Stomach (tissue), 9 donors: ENCODE measurements around the gene THBS3. TPM values are rescaled to one million over a fixed set of nuclear protein-coding genes. Genes with fewer than 3 reads are reported as not detected.

Source experiments
- DNase-seq, 2 donors: peaks; one replicate each; pipeline versions ENCODE4 v3.0.0 to v3.0.0-alpha.2; 2013 to 2019
- H3K27ac ChIP-seq, 5 donors: fragments of 200-600 bp in 4 of 5; sonication (generic) in 4 of 5; one replicate each; pipeline ENCODE4 v1.5.1; 2013 to 2019; ENCODE audit warnings: mild to moderate bottlenecking in 1 of 5, moderate library complexity in 1 of 5
- H3K27me3 ChIP-seq, 3 donors: fragments of 200-600 bp; sonication (generic); one replicate each; pipeline ENCODE4 v1.5.1; 2017 to 2019; ENCODE audit warnings: mixed run types in 1 of 3
- H3K36me3 ChIP-seq, 4 donors: fragments of 200-600 bp; sonication (generic); 1 replicate in 3 of 4; 2 replicates in 1 of 4; pipeline ENCODE4 v1.5.1; 2016 to 2019
- H3K4me1 ChIP-seq, 4 donors: fragments of 200-600 bp; sonication (generic); one replicate each; pipeline ENCODE4 v1.5.1; 2016 to 2019
- H3K4me3 ChIP-seq, 4 donors: fragments of 200-600 bp; sonication (generic) in 3 of 4; one replicate each; pipeline ENCODE4 v1.5.1; 2016 to 2019; ENCODE audit warnings: mild to moderate bottlenecking in 1 of 4
- H3K9me3 ChIP-seq, 4 donors: fragments of 200-600 bp; sonication (generic); one replicate each; pipeline ENCODE4 v1.5.1; 2016 to 2019
- EP300 ChIP-seq: sonication (generic); formaldehyde crosslinking; IDR thresholded peaks from one replicate; pipeline ENCODE4 v1.6.1; 2017; ENCODE audit warnings: antibody characterized with exemption
- POLR2A ChIP-seq, 4 donors: fragments of 450-650 bp; IDR thresholded peaks; one replicate each; pipeline ENCODE4 v1.6.1; 2016; ENCODE audit warnings: antibody characterized with exemption in 4 of 4, control low read depth in 2 of 4, mild to moderate bottlenecking in 1 of 4, moderate library complexity in 1 of 4
- POLR2AphosphoS5 ChIP-seq, 3 donors: sonication (generic); formaldehyde crosslinking; IDR thresholded peaks; one replicate each; pipeline ENCODE4 v1.6.1; 2016; ENCODE audit warnings: antibody characterized with exemption in 3 of 3
- WGBS, 5 donors: extraction: QIAGEN DNeasy Blood & Tissue Kit in 3 of 5; methylation state at CpG; one replicate each; pipeline versions ENCODE4 v1.1.5 to v1.1.7; 2013 to 2018; 5-methylcytosine and 5-hydroxymethylcytosine counted together
- intact Hi-C: fragments of 100-400 bp; cut with DNase I; formaldehyde crosslinking; loops from one replicate; pipeline ENCODE4 v1.15.1; 2023; ENCODE audit warnings: low total_unique reads
- polyA plus RNA-seq, 3 donors: library from polyadenylated mRNA; stranded (reverse); fragments of 200-250 nt; gene quantifications; one replicate each; pipeline ENCODE4 v1.2.3, GENCODE V29; 2013
- total RNA-seq, 5 donors: library from RNA; depleted of rRNA; stranded (reverse); fragments of >200 nt; gene quantifications; one replicate each; pipeline versions ENCODE4 v1.1.0 to v1.2.3, GENCODE V29; 2014 to 2016
- TF ChIP-seq, protein P1 (sequence below), 7 experiments: fragments of 450-650 bp in 4 of 7; fragments of 200-600 bp in 3 of 7; sonication (generic) in 3 of 7; IDR thresholded peaks; one replicate each; pipeline ENCODE4 v1.5.1; 2016 to 2019; ENCODE audit warnings: antibody characterized with exemption in 7 of 7, control low read depth in 2 of 7, mild to moderate bottlenecking in 1 of 7
- donor health status: healthy with polysubstance abuse.
- donor health status: Bipolar disorder and iron deficiency.
- donor health status: healthy.

The THBS3 gene
- total and polyA plus RNA-seq, 8 donors = 11.0 to 65.9 (median 23.2) TPM

DNA sequence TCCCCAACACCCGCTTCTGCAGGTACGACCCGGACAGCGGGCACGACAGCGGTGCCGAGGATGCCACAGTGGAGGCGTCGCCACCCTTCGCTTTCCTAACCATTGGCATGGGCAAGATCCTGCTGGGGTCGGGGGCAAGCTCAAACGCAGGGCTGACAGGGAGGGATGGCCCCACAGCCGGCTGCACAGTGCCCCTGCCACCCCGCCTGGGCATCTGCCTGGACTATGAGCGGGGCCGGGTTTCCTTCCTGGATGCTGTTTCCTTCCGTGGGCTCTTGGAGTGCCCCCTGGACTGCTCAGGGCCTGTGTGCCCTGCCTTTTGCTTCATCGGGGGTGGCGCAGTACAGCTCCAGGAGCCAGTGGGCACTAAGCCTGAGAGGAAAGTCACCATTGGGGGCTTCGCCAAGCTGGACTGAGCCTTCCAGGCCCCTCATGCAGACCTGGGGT lies 23.9 kb downstream of the THBS3 start:
- intact Hi-C loops = no loop called here
- H3K27me3 ChIP-seq = no peaks in the 10 kb centered on the region
- peaks cover 0 to 16% (median 0%) of the 10 kb centered on the region in 4 donors for H3K36me3 ChIP-seq
- no peak for TF ChIP-seq POLR2A (IDR thresholded peaks at IDR 0.05)
- peak in 2 of 3 donors; percentile 10 to 74 for TF ChIP-seq POLR2AphosphoS5 (IDR thresholded peaks at IDR 0.05)
- no peak overlapping the region for H3K4me3 ChIP-seq
- DNase-seq = no peak
- peak overlapping the region; percentile 72 to 90 (median 79) for H3K27ac ChIP-seq
- WGBS, 5 donors = 85 to 90% (median 87%) methylated on average over 18 to 20 of the region's 20 CpGs
- H3K4me1 ChIP-seq = peaks cover 30 to 75% (median 57%) of the 10 kb centered on the region in 4 donors
- no peaks in the 10 kb centered on the region for H3K9me3 ChIP-seq

DNA sequence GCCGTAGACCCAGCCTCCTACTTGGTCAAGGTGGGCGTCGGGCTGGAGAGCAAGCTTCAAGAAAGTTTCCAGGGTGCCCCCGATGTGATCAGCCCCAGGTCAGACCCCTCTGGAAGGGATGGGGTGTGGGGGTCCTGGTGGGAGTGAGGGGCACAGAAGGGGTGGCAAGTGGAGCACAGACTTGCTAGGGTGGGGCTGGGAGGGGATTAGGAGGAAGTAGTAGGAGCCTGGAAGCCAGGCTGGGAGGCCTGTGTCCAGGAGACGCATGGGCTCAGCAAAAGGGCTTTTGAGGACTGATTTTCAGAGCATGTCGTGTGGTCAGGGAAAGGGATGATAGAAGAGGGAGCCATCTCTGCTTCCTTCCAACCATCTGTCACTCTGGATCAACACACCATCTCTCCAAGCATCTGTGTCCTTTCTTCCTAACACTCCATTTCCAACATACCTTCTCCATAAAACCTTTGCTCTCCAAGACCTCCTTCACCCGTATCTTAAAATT lies 25.6 kb downstream of the THBS3 start:
- TF ChIP-seq EP300 (no peak), POLR2AphosphoS5 (IDR thresholded peaks at IDR 0.05) (no peak), POLR2A (IDR thresholded peaks at IDR 0.05) (no peak)
- TF ChIP-seq, protein P1, sequence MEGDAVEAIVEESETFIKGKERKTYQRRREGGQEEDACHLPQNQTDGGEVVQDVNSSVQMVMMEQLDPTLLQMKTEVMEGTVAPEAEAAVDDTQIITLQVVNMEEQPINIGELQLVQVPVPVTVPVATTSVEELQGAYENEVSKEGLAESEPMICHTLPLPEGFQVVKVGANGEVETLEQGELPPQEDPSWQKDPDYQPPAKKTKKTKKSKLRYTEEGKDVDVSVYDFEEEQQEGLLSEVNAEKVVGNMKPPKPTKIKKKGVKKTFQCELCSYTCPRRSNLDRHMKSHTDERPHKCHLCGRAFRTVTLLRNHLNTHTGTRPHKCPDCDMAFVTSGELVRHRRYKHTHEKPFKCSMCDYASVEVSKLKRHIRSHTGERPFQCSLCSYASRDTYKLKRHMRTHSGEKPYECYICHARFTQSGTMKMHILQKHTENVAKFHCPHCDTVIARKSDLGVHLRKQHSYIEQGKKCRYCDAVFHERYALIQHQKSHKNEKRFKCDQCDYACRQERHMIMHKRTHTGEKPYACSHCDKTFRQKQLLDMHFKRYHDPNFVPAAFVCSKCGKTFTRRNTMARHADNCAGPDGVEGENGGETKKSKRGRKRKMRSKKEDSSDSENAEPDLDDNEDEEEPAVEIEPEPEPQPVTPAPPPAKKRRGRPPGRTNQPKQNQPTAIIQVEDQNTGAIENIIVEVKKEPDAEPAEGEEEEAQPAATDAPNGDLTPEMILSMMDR (IDR thresholded peaks at IDR 0.05) = no peak
- WGBS, 5 donors = 61 to 79% (median 63%) methylated on average over 5 to 7 of the region's 7 CpGs
- Histone ChIP-seq H3K9me3 (no peaks in the 10 kb centered on the region), H3K4me3 (no peak overlapping the region), H3K27me3 (no peaks in the 10 kb centered on the region), H3K36me3 (peaks cover 0 to 16% (median 0%) of the 10 kb centered on the region in 4 donors), H3K27ac (peak overlapping the region; percentile 47 to 96 (median 70)), H3K4me1 (peaks cover 35 to 81% (median 68%) of the 10 kb centered on the region in 4 donors)
- intact Hi-C loops = no loop called here
- no peak for DNase-seq

- intact Hi-C loops = no loop called here
- H3K9me3 ChIP-seq = no peaks in the 10 kb centered on the region
- H3K27ac ChIP-seq = peak overlapping the region; percentile 47 to 96 (median 70)
- TF ChIP-seq, protein P1 (IDR thresholded peaks at IDR 0.05) = no peak
- TF ChIP-seq POLR2AphosphoS5 (IDR thresholded peaks at IDR 0.05) = peak in 2 of 3 donors; percentile 45 to 72
- H3K4me3 ChIP-seq = no peak overlapping the region
- H3K36me3 ChIP-seq = peaks cover 0 to 16% (median 0%) of the 10 kb centered on the region in 4 donors
- H3K4me1 ChIP-seq = peaks cover 34 to 81% (median 71%) of the 10 kb centered on the region in 4 donors
- H3K27me3 ChIP-seq = no peaks in the 10 kb centered on the region
- 51 to 86% (median 62%) methylated on average over 14 to 18 of the region's 18 CpGs for WGBS, 5 donors
- DNase-seq = peak in 1 of 2 donors; percentile 79
Observed at GRCh38 chr1:155181371-155182051, 26.2 kb downstream of the THBS3 start.

- H3K4me3 ChIP-seq = no peak overlapping the region
- peak; percentile 46 to 49 for DNase-seq
- peaks cover 0 to 16% (median 0%) of the 10 kb centered on the region in 4 donors for H3K36me3 ChIP-seq
- intact Hi-C loops = loop anchor here (10.0 kb wide), 1 partner anchor 45 kb away; no protein-coding TSS in a partner anchor
- H3K27ac ChIP-seq = peak overlapping the region; percentile 46 to 96 (median 81)
- peak in 1 of 3 donors; percentile 12 for TF ChIP-seq POLR2AphosphoS5 (IDR thresholded peaks at IDR 0.05)
- TF ChIP-seq, protein P1 (IDR thresholded peaks at IDR 0.05) = no peak
- H3K4me1 ChIP-seq = peaks cover 29 to 81% (median 73%) of the 10 kb centered on the region in 4 donors
- peaks cover 0 to 11% (median 2%) of the 10 kb centered on the region in 3 donors for H3K27me3 ChIP-seq
- no peaks in the 10 kb centered on the region for H3K9me3 ChIP-seq
- WGBS, 5 donors = 41 to 74% (median 57%) methylated on average over 29 to 31 of the region's 31 CpGs
Observed at GRCh38 chr1:155179112-155180031, 28.3 kb downstream of the THBS3 start.
